PC-3 (cell line): ENCODE data around the gene CCL4. TPM values are rescaled to one million over a fixed set of nuclear protein-coding genes. Genes with fewer than 3 reads are reported as not detected.

Source experiments
- ATAC-seq: fragments of 200-7000 bp; cut with Tn5 transposase; 2 replicates; pipeline ENCODE4 v1.9.1; 2020; ENCODE audit warnings: mild to moderate bottlenecking, moderate library complexity
- BruUV-seq: library from RNA; stranded (reverse); fragments of 400-500 nt; replicated peaks from 2 replicates; lab custom pipeline; 2021; lab: Mats Ljungman, UMichigan
- CTCF ChIA-PET: fragments of 300-600 bp; sonication (Branson Sonifier 250); formaldehyde crosslinking; loops from one replicate; lab custom pipeline; 2022; ENCODE audit warnings: antibody characterized with exemption; lab: Charles Lee
- POLR2A ChIA-PET: fragments of 300-600 bp; sonication (Branson Sonifier 250); formaldehyde crosslinking; loops from one replicate; lab custom pipeline; 2022; ENCODE audit warnings: antibody characterized with exemption; ENCODE audit not compliant: unreplicated experiment; lab: Charles Lee
- DNase-seq: peaks from one replicate; pipeline ENCODE4 v3.0.0-alpha.2; 2015
- H2AFZ ChIP-seq: fragments of 300-600 bp; sonication (generic); 2 replicates; pipeline ENCODE4 v1.6.0; 2016; ENCODE audit warnings: antibody characterized with exemption, low read length
- H3F3A ChIP-seq: fragments of 300-600 bp; sonication (generic); one replicate; pipeline ENCODE4 v1.6.0; 2017; ENCODE audit warnings: antibody characterized with exemption, low read length, control low read depth, mild to moderate bottlenecking; ENCODE audit not compliant: unreplicated experiment
- H3K27ac ChIP-seq: fragments of 300-600 bp; sonication (generic); 2 replicates; pipeline ENCODE4 v1.5.1; 2016; ENCODE audit warnings: mild to moderate bottlenecking, low read length
- H3K27me3 ChIP-seq: fragments of 300-600 bp; sonication (generic); 2 replicates; pipeline ENCODE4 v1.6.1; 2016; ENCODE audit warnings: low read length, mixed read lengths
- H3K36me3 ChIP-seq: fragments of 300-600 bp; sonication (generic); 2 replicates; pipeline ENCODE4 v1.6.1; 2016; ENCODE audit warnings: low read depth, mixed run types, low read length, mixed read lengths
- H3K4me1 ChIP-seq: fragments of 300-600 bp; sonication (generic); 2 replicates; pipeline ENCODE4 v1.5.1; 2016; ENCODE audit warnings: low read length; ENCODE audit not compliant: insufficient read depth
- H3K4me2 ChIP-seq: fragments of 300-600 bp; sonication (generic); 2 replicates; pipeline ENCODE4 v1.6.0; 2016; ENCODE audit warnings: low read length
- H3K4me3 ChIP-seq: fragments of 300-600 bp; sonication (generic); 2 replicates; pipeline ENCODE4 v1.5.1; 2016; ENCODE audit warnings: mild to moderate bottlenecking, low read length, mixed read lengths
- H3K79me2 ChIP-seq: fragments of 300-600 bp; sonication (generic); 2 replicates; pipeline ENCODE4 v1.6.1; 2017; ENCODE audit warnings: low read length, mixed read lengths
- H3K9ac ChIP-seq: fragments of 300-600 bp; sonication (generic); 2 replicates; pipeline ENCODE4 v1.6.0; 2016; ENCODE audit warnings: mild to moderate bottlenecking, low read length
- H3K9me2 ChIP-seq: fragments of 300-600 bp; sonication (generic); replicated peaks from 2 replicates; pipeline ENCODE4 v1.6.1; 2016; ENCODE audit warnings: mixed run types, low read length, mixed read lengths
- H3K9me3 ChIP-seq: fragments of 300-600 bp; sonication (generic); 2 replicates; pipeline ENCODE4 v1.6.1; 2016; ENCODE audit warnings: low read length, mixed read lengths
- H4K20me1 ChIP-seq: fragments of 300-600 bp; sonication (generic); 2 replicates; pipeline ENCODE4 v1.6.1; 2016; ENCODE audit warnings: low read length, mixed read lengths
- CTCF ChIP-seq: fragments of 300-600 bp; sonication (generic); conservative IDR thresholded peaks from 2 replicates; pipeline ENCODE4 v1.5.1; 2017; ENCODE audit warnings: antibody characterized with exemption, low read depth, mild to moderate bottlenecking, low read length
- EZH2 ChIP-seq: fragments of 300-600 bp; sonication (generic); IDR thresholded peaks from one replicate; pipeline ENCODE4 v1.6.1; 2017; ENCODE audit warnings: antibody characterized with exemption, mild to moderate bottlenecking, low read length; ENCODE audit not compliant: unreplicated experiment
- EZH2phosphoT487 ChIP-seq: fragments of 300-600 bp; sonication (generic); IDR thresholded peaks from 2 replicates; pipeline ENCODE4 v1.6.1; 2018; ENCODE audit warnings: mild to moderate bottlenecking, antibody characterized with exemption, low read length, borderline replicate concordance
- intact Hi-C: fragments of 100-400 bp; cut with micrococcal nuclease; formaldehyde crosslinking; loops from 2 replicates; pipeline ENCODE4 v1.9.0; 2023
- total RNA-seq: library from RNA; depleted of rRNA; stranded (reverse); fragments of >200 nt; gene quantifications from 2 replicates; pipeline ENCODE4 v1.2.3, GENCODE V29; 2014

Gene CCL4
- total RNA-seq, 1 experiment from 2014 or later, result not detected

- Histone ChIP-seq H3K27me3 (peaks cover 7% of the 10 kb centered on the region), H3K79me2 (no peaks in the 10 kb centered on the region), H3K36me3 (peaks cover 3% of the 10 kb centered on the region; the same call in 1 of the 2 replicates), H3K9me3 (no peaks in the 10 kb centered on the region), H3K4me2 (no peak overlapping the region), H3K27ac (no peak overlapping the region), H3F3A (no peaks in the 10 kb centered on the region), H3K4me3 (no peak overlapping the region), H3K9ac (no peak overlapping the region), H4K20me1 (no peaks in the 10 kb centered on the region), H3K4me1 (no peaks in the 10 kb centered on the region), H3K9me2 (no peaks in the 10 kb centered on the region), H2AFZ (no peak overlapping the region)
- intact Hi-C loops, result no loop called here
- BruUV-seq, result no TSS peak
- ChIA-PET CTCF (no interaction called here), POLR2A (interaction anchor here (0.7 kb wide), 1 partner anchor 158 kb away, joined by 3 read pairs; no protein-coding TSS in a partner anchor)
- ATAC-seq (no peak), DNase-seq (no peak)
- TF ChIP-seq CTCF (no peak), EZH2 (no peak), EZH2phosphoT487 (no peak)
Measured at GRCh38 chr17:36151891-36152638, 48.4 kb downstream of the CCL4 start.

DNA sequence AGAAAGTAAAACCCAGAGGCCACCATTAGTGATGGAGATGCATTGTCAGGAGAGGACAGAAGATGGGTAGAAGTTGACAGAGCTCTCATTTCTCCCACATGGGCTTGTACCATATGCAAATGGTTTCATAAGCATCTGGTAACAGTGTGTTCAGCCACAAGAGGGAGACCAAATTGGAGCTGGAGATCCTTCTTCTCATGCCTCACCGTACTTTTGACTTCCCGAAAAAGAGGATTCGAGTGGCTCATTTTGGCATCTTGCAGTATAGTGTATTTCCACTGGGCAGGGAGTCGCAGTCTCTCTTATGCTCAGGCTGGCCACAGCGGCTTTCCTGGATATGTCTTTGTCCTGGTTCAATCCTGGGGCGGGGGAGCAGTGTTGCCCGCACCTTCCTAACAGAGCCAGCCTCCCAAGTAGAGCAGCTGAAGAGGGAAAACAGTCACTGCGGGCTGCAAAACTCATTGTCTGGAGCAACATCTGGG lies 49.1 kb downstream of the CCL4 start:
- no peak overlapping the region for H3K4me2 ChIP-seq
- DNase-seq (no peak), ATAC-seq (no peak)
- no peak overlapping the region for H3K27ac ChIP-seq
- BruUV-seq, result no TSS peak
- no peaks in the 10 kb centered on the region for H4K20me1 ChIP-seq
- H3K27me3 ChIP-seq, result peaks cover under 1% of the 10 kb centered on the region
- intact Hi-C loops, result no loop called here
- no peaks in the 10 kb centered on the region for H3K4me1 ChIP-seq
- H3K36me3 ChIP-seq, result peaks cover 3% of the 10 kb centered on the region; the same call in 1 of the 2 replicates
- H2AFZ ChIP-seq, result no peak overlapping the region
- ChIA-PET POLR2A (interaction anchor here (0.7 kb wide), 1 partner anchor 158 kb away, joined by 3 read pairs; no protein-coding TSS in a partner anchor), CTCF (no interaction called here)
- H3K9ac ChIP-seq, result no peak overlapping the region
- no peaks in the 10 kb centered on the region for H3K79me2 ChIP-seq
- no peak overlapping the region for H3K4me3 ChIP-seq
- no peaks in the 10 kb centered on the region for H3K9me2 ChIP-seq
- TF ChIP-seq CTCF, result no peak
- no peak for TF ChIP-seq EZH2
- no peak for TF ChIP-seq EZH2phosphoT487
- H3F3A ChIP-seq, result no peaks in the 10 kb centered on the region
- H3K9me3 ChIP-seq, result no peaks in the 10 kb centered on the region
